DMS 273 (cell line): ENCODE measurements around the gene FAM83B.
"Not testable (repeated sequence)": the region's sequence is repeated elsewhere in the genome, so short reads cannot be mapped to it uniquely, and the experiment has no call there.

Source experiments
- DNase-seq: peaks from one replicate; lab custom pipeline; 2025; ENCODE audit not compliant: unreplicated experiment; lab: John Stamatoyannopoulos, UW

FAM83B gene

DNA sequence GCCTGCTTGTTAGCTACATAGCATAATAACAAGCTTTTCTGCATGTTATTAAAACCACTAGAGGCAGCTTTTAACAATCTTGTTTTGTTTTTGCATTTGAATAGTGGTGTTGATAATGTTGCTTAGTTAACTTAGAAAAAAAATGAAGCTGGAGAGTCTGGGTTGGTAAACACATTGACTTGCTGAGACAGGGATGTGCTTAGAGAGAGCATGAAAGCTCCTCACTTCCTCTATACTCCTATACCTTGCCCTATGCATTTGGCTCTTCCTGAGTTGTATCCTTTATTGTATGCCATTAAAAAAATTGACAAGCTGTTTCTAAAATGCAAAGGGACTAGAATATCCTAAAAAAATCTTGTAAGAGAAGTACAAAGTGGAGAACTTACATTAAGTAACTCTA, 13.6 kb downstream of the FAM83B start:
- DNase-seq = no peak

DNA sequence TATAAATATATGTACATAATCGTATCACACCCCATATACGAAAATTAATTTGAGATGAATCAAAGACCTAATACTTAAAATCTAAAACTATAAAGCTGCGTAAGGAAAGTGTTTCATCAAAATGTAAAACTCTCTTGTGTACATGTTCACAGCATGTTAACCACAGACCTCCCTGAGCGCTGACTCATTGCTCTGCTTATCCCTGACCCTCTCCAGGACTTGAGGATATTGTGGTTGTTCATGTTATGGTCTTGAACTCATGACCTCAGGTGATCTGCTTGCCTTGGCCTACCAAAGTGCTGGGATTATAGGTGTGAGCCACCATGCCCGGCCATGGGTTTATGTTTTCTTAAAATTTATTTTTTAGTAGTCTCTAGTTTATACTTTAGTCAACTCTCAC, 14.2 kb downstream of the FAM83B start:
- no peak for DNase-seq

DNA sequence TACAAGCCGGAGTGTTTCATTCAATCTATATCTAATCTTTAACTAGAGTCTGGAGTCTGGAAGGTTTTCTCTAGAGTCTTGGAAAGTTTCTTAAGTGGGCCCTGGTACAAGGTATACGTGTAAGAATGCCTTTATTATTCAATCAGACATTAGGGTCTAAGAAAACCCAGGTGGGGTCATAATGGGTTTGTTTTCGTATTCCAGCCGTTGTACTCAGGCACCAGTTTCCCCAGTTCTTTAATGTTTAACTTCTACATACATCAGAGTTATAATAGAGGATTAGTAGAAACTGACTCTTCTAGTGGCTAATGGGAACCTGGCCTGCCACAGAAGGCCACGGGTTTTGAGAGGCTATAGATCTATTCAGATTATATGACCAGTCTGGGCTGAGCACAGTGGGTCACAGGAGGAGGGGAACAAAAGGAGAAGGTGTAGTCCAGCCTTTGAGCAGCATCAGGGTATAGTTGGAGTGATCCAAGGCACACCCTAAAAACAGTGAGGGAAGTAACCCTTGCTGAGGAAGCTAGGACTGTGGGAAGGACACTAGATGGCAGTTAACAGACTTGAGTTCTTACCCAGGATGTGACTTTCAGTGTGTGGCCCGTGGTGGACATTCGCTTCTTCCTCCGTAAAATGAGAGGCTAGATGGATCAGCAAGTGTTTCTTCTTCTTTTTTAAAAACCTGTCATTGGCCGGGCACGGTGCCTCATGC, 15.5 kb downstream of the FAM83B start:
- DNase-seq = no peak

DNA sequence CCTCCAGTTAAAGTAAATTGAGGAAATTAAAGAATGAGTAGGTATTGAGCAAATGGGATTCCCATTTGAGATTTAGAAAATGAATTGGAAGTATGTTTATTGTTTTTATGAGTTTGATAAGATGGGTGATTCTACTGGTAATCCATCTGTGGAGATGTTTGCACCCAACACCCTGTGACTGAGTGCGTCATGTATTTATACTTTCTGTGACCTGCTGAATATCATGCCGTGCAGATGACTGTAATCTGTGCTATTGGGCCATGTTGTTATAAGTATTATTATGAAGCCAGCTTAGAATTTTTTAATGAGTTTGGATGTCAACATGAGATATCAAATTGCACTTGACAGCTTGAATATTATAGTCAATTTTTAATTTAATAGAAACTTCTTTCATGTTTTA, 17.7 kb downstream of the FAM83B start:
- DNase-seq = no peak

DNA sequence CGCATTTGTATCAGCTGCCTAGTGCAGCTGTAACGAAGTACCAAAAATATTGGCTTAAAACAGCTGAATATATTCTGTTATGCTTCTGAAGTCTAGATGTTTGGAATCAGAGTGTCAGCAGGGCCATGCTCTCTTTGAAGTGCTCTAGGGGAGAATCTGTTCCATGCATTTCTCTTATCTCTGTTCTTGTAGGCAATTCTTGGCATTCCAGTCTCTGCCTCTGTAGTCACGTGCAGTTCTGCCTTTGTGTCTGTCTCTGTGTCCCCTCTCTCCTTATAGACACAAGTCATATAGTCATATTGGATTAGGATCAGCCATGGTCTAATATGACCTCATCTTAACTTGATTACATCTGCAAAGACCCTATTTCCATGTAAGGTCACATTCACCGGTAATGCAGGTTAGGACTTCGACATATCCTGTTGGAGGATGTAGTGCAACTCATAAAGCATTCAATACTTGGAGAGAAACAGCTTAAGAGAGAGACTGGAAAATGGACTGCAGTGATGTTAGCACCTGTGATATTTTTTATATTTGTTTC, 18.6 kb downstream of the FAM83B start:
- no peak for DNase-seq

DNA sequence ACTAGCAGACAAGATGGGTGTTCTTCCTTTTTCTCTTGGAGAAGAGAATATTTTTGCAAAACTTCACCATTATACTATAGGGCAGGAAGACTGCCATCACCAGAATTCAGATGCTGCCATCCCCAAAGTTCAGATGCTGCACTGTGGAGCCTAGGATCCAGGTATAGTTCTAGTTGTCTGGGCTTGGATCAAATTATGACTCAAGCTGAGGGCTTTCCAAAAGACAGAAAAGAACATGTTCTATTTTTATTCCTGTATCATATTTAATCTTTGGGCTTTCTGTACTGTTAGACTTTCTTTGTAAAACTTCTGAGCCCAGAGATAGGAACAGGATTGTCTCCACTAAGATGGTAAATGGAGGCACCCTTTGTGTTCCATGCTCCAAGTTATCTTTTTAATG, 22.0 kb downstream of the FAM83B start:
- no peak for DNase-seq

DNA sequence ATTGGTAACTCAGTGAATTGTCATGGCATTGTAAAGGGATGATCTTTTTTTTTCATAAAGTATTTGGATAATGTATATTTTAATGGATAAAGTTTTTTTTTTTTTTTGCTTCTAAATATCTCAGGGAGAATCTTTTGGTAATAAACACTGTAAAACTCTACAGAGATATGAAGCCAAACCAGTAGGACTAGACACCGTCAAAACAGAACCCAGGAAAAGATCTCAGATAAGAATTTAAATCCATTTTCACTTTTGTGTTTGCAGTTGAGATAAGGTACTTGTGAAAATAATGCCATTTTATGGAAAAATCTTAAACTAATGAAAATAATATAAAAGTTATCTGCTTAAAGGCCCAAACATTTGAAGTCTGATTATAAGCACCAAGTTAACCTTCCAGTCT, 27.0 kb downstream of the FAM83B start:
- no peak for DNase-seq

DNA sequence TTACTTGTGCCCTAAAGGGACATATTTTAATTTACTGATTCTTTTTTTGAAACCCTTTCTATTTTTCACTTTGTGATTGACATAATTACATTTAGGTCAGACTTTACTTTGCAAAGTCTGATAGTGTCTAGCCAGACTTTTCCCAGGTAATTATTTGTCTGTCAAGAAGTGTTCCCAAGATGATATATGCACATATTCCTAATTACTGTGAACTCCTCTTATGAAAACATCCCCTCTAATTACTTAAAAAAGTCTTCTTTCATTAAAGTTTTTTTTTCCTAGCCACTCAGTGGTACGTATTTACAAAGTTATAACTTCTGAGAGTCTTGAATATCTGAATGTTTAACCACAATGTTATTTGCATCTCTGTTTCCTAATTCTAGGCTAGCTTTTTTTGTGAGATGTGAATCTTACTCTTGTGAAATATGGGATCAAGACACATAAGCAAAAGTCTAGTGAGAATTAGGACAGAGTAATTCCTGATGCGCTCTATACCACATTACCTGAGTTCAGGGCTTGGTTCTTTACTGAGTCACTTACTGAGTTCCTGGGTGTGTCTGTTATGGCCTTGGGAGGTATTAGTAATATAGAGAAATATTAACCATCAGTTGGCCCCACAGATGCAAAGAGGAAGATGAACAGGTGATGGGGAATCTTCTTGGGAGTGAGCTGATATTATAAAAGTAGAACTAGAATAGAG, 27.9 kb downstream of the FAM83B start:
- no peak for DNase-seq

DNA sequence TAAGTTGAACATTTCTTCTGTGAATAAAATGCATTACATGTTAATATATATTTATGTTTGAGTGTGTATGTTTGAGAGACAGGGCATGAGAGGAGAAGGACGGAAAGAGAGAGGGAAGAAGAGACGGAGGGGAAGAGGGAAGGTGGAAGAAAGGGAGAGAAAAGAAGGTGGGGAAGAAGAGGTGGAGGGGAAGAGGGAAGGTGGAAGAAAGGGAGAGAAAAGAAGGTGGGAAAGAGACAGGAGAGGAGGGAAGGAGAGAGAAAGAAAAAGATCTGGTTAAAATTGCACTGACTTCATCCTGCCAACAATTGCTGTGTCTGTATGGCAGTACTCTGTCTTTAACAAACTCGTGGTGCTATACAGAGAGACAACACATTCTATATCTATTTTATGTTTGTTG, 29.0 kb downstream of the FAM83B start:
- no peak for DNase-seq

DNA sequence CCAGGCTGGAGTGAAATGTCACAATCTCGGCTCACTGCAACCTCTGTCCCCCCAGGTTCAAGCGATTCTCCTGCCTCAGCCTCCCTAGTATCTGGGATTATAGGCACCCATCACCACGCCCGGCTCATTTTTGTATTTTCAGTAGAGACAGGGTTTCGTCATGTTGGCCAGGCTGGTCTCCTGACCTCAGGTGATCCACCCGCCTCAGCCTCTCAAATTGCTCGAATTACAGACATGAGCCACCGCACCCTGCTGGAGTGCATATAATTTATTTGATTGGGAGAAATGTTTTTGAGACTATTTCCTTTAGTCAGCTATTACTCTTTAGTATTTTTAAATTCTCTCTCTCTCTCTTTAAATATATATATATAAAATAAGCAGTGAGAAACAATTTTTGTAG, 29.8 kb downstream of the FAM83B start:
- DNase-seq = no peak

DNA sequence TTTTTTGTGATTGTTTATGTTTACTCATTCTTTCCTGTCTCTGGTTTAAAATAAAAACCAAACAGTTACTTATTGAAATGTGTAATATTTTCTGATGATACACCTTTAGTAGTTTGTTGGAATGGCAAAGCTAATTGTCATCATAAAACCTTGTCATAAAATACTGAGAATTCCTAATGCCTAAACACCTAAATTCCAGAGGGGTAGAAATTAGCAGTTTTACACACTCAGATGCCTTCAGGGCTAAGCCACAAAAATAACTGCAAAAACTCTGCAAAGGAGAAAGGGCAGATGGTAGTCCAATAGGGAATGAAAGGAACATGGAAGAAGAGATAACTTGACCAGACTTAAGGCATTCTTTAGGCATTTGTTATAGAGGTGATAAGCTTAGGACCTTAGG, 30.3 kb downstream of the FAM83B start:
- DNase-seq = no peak

DNA sequence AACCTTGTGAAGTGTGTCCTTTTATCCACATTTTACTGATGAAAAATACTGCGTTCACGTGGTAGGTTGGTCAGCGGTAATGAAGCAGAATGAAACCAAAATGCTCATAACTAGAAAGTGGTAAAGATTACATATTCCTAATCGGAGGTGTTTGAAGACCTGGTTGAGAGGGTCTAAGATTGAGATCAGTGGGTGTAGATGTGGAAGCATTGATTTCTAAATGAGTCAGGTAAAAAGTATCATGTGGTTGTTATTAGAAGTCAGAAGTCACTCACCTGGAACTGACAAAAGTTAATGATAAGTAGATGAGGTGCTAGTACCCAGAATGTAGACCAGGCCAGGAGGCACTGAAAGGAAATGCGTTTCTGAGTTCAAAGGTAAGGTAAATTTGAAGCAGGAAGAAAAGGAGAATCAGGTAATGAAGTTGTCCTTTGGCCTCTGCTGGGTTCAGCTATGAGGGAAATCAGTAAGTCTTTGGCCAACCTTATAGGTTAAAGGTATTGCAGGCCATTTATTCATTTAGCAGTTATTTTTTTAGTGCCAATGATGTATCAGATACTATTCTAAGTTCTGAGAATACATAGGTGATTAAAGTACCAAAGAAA, 31.2 kb downstream of the FAM83B start:
- DNase-seq = no peak

DNA sequence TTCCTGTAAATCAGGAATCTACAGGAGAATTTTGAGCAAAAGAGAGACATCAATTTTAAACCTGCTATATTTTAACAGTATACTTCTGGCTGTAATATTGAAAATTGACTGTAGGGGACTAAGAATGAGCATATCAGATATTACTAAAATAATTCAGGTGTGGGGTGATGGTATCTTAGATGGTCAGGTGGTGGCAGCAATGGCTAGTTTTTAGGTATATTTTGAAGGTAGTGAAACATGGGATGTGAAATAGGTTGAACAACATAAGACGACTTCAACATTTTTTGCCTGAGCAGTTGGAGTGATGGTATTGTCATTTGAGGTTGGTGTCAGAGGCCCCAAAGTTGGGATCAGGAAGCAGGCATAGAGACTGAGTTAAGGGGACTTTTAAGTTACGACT, 32.1 kb downstream of the FAM83B start:
- peak; percentile 21 for DNase-seq

DNA sequence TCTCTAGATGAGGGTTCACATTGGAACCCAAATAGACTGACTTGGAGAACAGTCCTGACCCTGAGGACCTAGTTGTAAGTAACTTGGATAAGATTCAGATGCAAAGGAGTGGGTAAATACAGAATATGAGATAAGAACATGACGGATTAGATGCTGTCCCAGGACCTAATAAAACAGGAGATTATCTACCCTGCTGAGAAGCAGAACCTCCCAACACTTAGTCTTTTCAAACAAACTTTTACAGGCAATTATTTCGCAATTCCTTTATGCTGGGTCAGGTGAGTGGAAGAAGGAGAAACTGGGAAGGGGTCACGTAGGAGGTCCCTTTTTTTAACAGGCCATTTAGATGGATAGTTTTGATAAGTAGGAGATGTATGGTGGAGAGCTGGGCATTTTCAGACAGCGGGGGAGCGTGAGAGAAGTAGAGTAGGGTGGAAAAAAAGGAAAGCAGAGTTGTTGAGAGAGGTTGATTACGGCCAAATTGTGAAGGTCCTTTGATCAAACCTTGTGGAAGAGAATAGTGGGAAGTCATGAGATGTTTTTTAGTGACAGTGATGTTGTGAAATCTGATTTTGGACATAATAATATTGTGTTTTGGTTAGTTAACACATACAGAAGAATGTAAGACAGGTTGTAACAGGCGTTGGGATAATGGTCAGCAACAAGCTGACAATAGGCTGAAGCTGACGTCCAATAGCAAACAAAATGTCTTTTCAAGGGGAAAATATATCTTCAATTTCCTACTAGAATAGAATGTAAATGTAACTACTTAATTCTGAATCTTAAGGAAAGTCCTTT, 32.8 kb downstream of the FAM83B start:
- no peak for DNase-seq

DNA sequence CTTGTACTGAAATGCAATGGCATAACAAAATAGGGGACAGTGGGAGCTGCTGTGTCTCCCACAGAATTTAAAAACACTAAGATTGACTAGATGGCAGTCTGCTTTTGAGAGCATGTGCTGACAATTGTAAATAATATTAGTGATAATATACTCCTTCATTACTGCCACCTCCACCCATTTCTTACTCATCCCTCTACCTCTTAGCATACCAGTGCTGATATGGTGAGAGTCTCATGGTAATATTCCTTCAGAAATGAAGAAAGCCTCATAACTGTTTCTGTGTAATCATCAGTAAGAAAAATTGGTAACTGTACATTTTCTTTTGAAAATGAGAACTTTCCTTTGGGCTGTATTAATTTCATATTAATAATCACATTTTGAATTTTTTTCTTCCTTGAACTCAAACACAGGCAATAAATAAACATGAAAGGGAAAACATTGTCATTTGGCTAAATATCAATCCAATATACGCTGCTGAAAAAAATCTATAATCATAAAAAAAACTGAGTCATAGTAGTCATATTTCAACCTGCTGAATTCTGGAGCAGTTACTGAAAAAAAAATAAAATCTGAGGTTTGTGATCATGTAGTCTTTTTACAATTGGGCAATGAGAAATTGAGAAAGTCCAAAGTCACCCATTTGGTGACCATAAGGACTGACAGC, 34.6 kb downstream of the FAM83B start:
- DNase-seq = no peak

DNA sequence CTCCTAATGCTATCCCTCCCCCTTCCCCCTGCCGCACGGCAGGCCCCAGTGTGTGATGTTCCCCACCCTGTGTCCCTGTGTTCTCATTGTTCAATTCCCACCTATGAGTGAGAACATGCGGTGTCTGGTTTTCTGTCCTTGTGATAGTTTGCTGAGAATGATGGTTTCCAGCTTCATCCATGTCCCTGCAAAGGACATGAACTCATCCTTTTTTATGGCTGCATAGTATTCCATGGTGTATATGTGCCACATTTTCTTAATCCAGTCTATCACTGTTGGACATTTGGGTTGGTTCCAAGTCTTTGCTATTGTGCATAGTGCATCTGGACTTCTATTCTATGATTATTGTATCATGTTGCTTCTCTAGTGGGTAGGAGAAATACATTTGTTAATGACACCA, 35.3 kb downstream of the FAM83B start:
- DNase-seq = not testable (repeated sequence)

DNA sequence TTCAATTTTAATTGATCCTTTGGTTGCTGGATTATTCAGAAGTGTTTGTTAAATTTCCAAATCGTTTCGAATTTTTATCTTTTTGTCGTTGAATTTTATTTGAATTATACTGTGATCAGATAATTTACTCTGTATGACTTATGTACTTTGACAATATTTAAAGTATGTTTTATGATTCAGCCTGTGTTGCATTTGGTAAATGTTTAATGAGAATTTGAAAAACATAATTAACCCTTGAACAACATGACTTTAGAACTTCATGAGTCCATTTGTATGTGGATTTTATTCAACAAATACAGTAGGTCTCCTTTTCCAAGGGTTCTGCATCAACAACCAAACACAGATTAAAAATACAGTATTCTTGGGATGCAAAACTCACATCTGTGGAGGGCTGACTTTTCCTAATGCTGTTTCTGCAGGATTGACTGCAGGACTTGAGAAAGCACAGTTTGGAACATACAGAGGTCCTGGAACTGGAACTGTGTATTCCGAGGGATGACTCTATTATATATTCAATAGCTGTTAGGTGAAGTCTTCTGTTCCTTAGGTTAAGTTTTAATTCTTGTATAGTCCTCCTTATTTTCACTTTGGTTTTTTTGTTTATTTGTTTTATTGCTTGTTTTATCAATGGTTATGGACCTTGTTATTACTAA, 40.5 kb downstream of the FAM83B start:
- no peak for DNase-seq

DNA sequence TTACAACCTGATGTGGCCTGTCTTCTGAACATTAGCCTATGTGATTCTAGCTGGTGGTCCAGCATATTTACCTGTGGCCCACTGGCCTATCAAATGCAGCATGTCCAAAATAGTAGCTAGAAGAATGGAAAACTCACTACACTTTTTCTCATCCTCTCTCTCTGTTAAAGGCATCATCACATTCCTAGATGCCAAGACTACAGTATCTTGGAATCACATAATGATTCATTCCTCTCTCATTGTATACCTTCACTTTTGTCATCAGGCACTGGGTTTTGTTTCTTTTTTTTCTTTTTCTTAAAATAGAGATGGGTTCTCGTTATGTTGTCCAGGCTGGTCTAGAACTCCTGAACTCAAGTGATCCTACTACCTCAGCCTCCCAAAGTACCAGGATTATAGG, 45.0 kb downstream of the FAM83B start:
- no peak for DNase-seq

DNA sequence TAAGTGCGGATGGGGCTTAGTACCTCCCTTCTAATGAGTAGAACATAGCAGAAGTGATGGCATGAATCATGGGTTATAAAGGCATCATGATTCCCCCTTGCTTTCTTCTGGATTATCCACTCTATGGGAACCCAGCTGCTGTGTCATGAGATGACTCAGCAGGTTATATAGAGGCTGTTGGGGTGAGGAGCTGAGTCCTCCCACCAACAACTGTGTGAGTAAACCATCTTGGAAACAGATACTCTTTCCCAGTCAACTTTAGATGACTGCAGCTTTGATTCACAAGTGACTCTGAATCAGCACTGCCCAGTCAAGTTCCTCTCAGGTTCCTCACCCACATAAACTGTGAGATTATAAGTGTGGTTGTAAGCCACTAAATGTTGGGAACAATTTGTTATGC, 46.3 kb downstream of the FAM83B start:
- DNase-seq = no peak

DNA sequence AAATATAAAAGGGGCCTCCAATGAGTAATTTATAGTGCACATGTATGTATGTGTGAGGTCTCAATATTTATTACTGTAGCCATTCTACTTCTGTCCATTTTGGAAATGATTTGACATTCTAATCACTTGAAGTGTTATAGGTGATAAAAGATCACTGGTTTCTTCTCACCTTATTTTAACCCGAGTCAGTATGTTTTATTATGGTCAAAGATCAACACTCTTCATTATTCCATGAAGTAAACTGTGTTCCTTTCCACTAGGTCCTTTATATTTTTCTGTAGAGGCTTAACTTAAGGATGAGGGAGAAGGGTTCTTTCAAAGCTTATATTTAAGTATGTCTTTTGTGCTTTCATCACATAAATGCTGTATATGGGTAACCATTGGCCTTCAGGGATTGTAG, 47.2 kb downstream of the FAM83B start:
- no peak for DNase-seq
